GM21515 (cell line): ENCODE measurements around the gene NCKAP1.
"Not testable (repeated sequence)": the region's sequence is repeated elsewhere in the genome, so short reads cannot be mapped to it uniquely, and the experiment has no call there.

Source experiments
- ATAC-seq: cut with Tn5 transposase; IDR thresholded peaks from one replicate; pipeline ENCODE4 v1.9.1; 2021; ENCODE audit not compliant: unreplicated experiment

The NCKAP1 gene

GRCh38 chr2:182915369-182916326 is 122.6 kb downstream of the NCKAP1 start:
- no peak for ATAC-seq

GRCh38 chr2:182914852-182915251 is 123.4 kb downstream of the NCKAP1 start:
- ATAC-seq: no peak

- no peak for ATAC-seq
Measured at GRCh38 chr2:182913064-182913463, 125.2 kb downstream of the NCKAP1 start.

- no peak for ATAC-seq
Measured at GRCh38 chr2:182912518-182912915, 125.7 kb downstream of the NCKAP1 start.

- no peak for ATAC-seq
Measured at GRCh38 chr2:182911813-182912517, 126.3 kb downstream of the NCKAP1 start.

- no peak for ATAC-seq
Measured at GRCh38 chr2:182910965-182911364, 127.3 kb downstream of the NCKAP1 start.

- ATAC-seq: no peak
Measured at GRCh38 chr2:182907081-182907830, 131.0 kb downstream of the NCKAP1 start.

GRCh38 chr2:182906454-182906853 is 131.8 kb downstream of the NCKAP1 start:
- ATAC-seq: no peak

GRCh38 chr2:182904844-182905243 is 133.4 kb downstream of the NCKAP1 start:
- ATAC-seq: no peak

GRCh38 chr2:182903566-182903965 is 134.7 kb downstream of the NCKAP1 start:
- ATAC-seq: no peak

GRCh38 chr2:182901748-182902147 is 136.5 kb downstream of the NCKAP1 start:
- ATAC-seq: no peak

- ATAC-seq: no peak
Measured at GRCh38 chr2:182898718-182899117, 139.5 kb downstream of the NCKAP1 start.

GRCh38 chr2:182897137-182897536 is 141.1 kb downstream of the NCKAP1 start:
- no peak for ATAC-seq

- no peak for ATAC-seq
Measured at GRCh38 chr2:182895798-182896197, 142.5 kb downstream of the NCKAP1 start.

- no peak for ATAC-seq
Measured at GRCh38 chr2:182895169-182895568, 143.1 kb downstream of the NCKAP1 start.

GRCh38 chr2:182894174-182894573 is 144.1 kb downstream of the NCKAP1 start:
- no peak for ATAC-seq

GRCh38 chr2:182893666-182894065 is 144.6 kb downstream of the NCKAP1 start:
- no peak for ATAC-seq

GRCh38 chr2:182893035-182893434 is 145.2 kb downstream of the NCKAP1 start:
- ATAC-seq: not testable (repeated sequence)

- ATAC-seq: no peak
Measured at GRCh38 chr2:182891611-182892010, 146.6 kb downstream of the NCKAP1 start.

GRCh38 chr2:182890773-182891378 is 147.4 kb downstream of the NCKAP1 start:
- ATAC-seq: no peak

GRCh38 chr2:182890305-182890704 is 148.0 kb downstream of the NCKAP1 start:
- no peak for ATAC-seq
